ENCODE measurements around the gene AKAP10. TPM values are rescaled to one million over a fixed set of nuclear protein-coding genes. Genes with fewer than 3 reads are reported as not detected.

AKAP10 gene
- total RNA-seq, 1 experiment from 2014 or later: 36.8 TPM

GRCh38 chr17:19938736-19939135 is 38.9 kb downstream of the AKAP10 start:
- DNase-seq (ENCODE audit: low spot score): no peak
- CTCF ChIA-PET: interaction anchor here (0.6 kb wide), 1 partner anchor 71 kb away, joined by 3 read pairs; no protein-coding TSS in a partner anchor
- no TSS peak for BruUV-seq (replicated peaks)
- H3K36me3 ChIP-seq (ENCODE audit: insufficient read depth, low read length, poor library complexity, severe bottlenecking): peaks cover 48% of the 10 kb centered on the region
- no peaks in the 10 kb centered on the region for H3K27me3 ChIP-seq (replicated peaks; ENCODE audit: insufficient read depth, low read depth, low read length, poor library complexity)
- TF ChIP-seq EZH2 (IDR thresholded peaks at IDR 0.05; ENCODE audit: borderline replicate concordance, low read depth, low read length, poor library complexity, severe bottlenecking) (no peak), CTCF (conservative IDR thresholded peaks at IDR 0.05; ENCODE audit: low read depth, low read length) (no peak)
- H3K4me1 ChIP-seq (ENCODE audit: insufficient read depth, low read length, poor library complexity, severe bottlenecking): peaks cover 4% of the 10 kb centered on the region
- H3K27ac ChIP-seq (ENCODE audit: low read depth, low read length, poor library complexity, severe bottlenecking): no peak overlapping the region
- POLR2A ChIA-PET (ENCODE audit: low non-redundant PET): no interaction called here
- H3K4me3 ChIP-seq (ENCODE audit: low read depth, low read length, poor library complexity, severe bottlenecking): no peak overlapping the region
- no peaks in the 10 kb centered on the region for H3K9me3 ChIP-seq (ENCODE audit: low read depth, low read length, poor library complexity, severe bottlenecking)
- intact Hi-C loops (cut with micrococcal nuclease; ENCODE audit: unreplicated experiment): no loop called here

GRCh38 chr17:19937522-19937921 is 40.1 kb downstream of the AKAP10 start:
- H3K4me1 ChIP-seq (ENCODE audit: insufficient read depth, low read length, poor library complexity, severe bottlenecking): peaks cover 4% of the 10 kb centered on the region
- no peaks in the 10 kb centered on the region for H3K27me3 ChIP-seq (replicated peaks; ENCODE audit: insufficient read depth, low read depth, low read length, poor library complexity)
- no peaks in the 10 kb centered on the region for H3K9me3 ChIP-seq (ENCODE audit: low read depth, low read length, poor library complexity, severe bottlenecking)
- intact Hi-C loops (cut with micrococcal nuclease; ENCODE audit: unreplicated experiment): no loop called here
- TF ChIP-seq CTCF (conservative IDR thresholded peaks at IDR 0.05; ENCODE audit: low read depth, low read length): no peak
- no peak for TF ChIP-seq EZH2 (IDR thresholded peaks at IDR 0.05; ENCODE audit: borderline replicate concordance, low read depth, low read length, poor library complexity, severe bottlenecking)
- H3K27ac ChIP-seq (ENCODE audit: low read depth, low read length, poor library complexity, severe bottlenecking): no peak overlapping the region
- no peak overlapping the region for H3K4me3 ChIP-seq (ENCODE audit: low read depth, low read length, poor library complexity, severe bottlenecking)
- DNase-seq (ENCODE audit: low spot score): no peak
- ChIA-PET CTCF (no interaction called here), POLR2A (ENCODE audit: low non-redundant PET) (no interaction called here)
- H3K36me3 ChIP-seq (ENCODE audit: insufficient read depth, low read length, poor library complexity, severe bottlenecking): peaks cover 48% of the 10 kb centered on the region
- BruUV-seq (replicated peaks): no TSS peak

GRCh38 chr17:19935169-19935568 is 42.5 kb downstream of the AKAP10 start:
- no TSS peak for BruUV-seq (replicated peaks)
- ChIA-PET POLR2A (ENCODE audit: low non-redundant PET) (no interaction called here), CTCF (no interaction called here)
- Histone ChIP-seq H3K9me3 (ENCODE audit: low read depth, low read length, poor library complexity, severe bottlenecking) (no peaks in the 10 kb centered on the region), H3K27me3 (replicated peaks; ENCODE audit: insufficient read depth, low read depth, low read length, poor library complexity) (no peaks in the 10 kb centered on the region), H3K27ac (ENCODE audit: low read depth, low read length, poor library complexity, severe bottlenecking) (no peak overlapping the region), H3K36me3 (ENCODE audit: insufficient read depth, low read length, poor library complexity, severe bottlenecking) (peaks cover 54% of the 10 kb centered on the region), H3K4me3 (ENCODE audit: low read depth, low read length, poor library complexity, severe bottlenecking) (no peak overlapping the region), H3K4me1 (ENCODE audit: insufficient read depth, low read length, poor library complexity, severe bottlenecking) (no peaks in the 10 kb centered on the region)
- TF ChIP-seq CTCF (conservative IDR thresholded peaks at IDR 0.05; ENCODE audit: low read depth, low read length): no peak
- TF ChIP-seq EZH2 (IDR thresholded peaks at IDR 0.05; ENCODE audit: borderline replicate concordance, low read depth, low read length, poor library complexity, severe bottlenecking): no peak
- intact Hi-C loops (cut with micrococcal nuclease; ENCODE audit: unreplicated experiment): no loop called here
- no peak for DNase-seq (ENCODE audit: low spot score)
